K562 (cell line): ENCODE measurements around the gene ITGAD. TPM values are rescaled to one million over a fixed set of nuclear protein-coding genes. Genes with fewer than 3 reads are reported as not detected.

Source experiments
- CREBBP ChIP-seq: IDR thresholded peaks from one replicate; pipeline ENCODE4 v1.6.1; 2012; ENCODE audit warnings: low read depth, mild to moderate bottlenecking, control low read depth, inconsistent platforms, low read length
- FOXP1 ChIP-seq: sonication (generic); formaldehyde crosslinking; IDR thresholded peaks from 2 replicates; pipeline ENCODE4 v1.8.0; 2022; ENCODE audit warnings: mild to moderate bottlenecking, missing genetic modification reagents
- ZFX ChIP-seq: sonication (generic); formaldehyde crosslinking; IDR thresholded peaks from 2 replicates; pipeline ENCODE4 v1.8.0; 2022; ENCODE audit warnings: mild to moderate bottlenecking, missing genetic modification reagents, moderate library complexity
- ZNF12 ChIP-seq: sonication (generic); formaldehyde crosslinking; IDR thresholded peaks from 2 replicates; pipeline ENCODE4 v1.4.0; 2020; ENCODE audit warnings: mild to moderate bottlenecking, missing genetic modification reagents
- ZNF551 ChIP-seq: fragments of 250-450 bp; sonication (Bioruptor Pico); IDR thresholded peaks from 2 replicates; pipeline ENCODE4 v1.5.0; 2021; ENCODE audit warnings: mild to moderate bottlenecking, moderate library complexity
- ZNF77 ChIP-seq: fragments of 250-450 bp; sonication (Bioruptor Pico); IDR thresholded peaks from 2 replicates; pipeline ENCODE4 v1.5.0; 2020
- polyA plus RNA-seq, 8 experiments: library from polyadenylated mRNA; depleted of rRNA in 4 of 8; stranded (reverse) in 5 of 8; unstranded in 3 of 8; fragments of >200 nt; fragmentation: Nextera tagmentation in 2 of 8; fragmentation: Illumina TruSeq in 1 of 8; extraction: Ambion mirVana in 2 of 8; extraction: Trizol in 1 of 8; gene quantifications; 2 replicates each; pipeline versions ENCODE4 v1.2.1 to v1.2.3, GENCODE V29; 2011 to 2014; ENCODE audit warnings: inconsistent platforms in 1 of 8, missing spikeins in 1 of 8
- total RNA-seq, 7 experiments: library from RNA; depleted of rRNA in 6 of 7; stranded (reverse); fragments of >200 nt in 6 of 7; fragmentation: Illumina TruSeq in 2 of 7; extraction: Trizol in 2 of 7; gene quantifications; 2 replicates each; pipeline versions ENCODE4 v1.2.1 to v1.2.3, GENCODE V29; 2011 to 2021; ENCODE audit warnings: low replicate concordance in 1 of 7
- TF ChIP-seq, protein P1 (sequence below): sonication (generic); formaldehyde crosslinking; IDR thresholded peaks from 2 replicates; pipeline ENCODE4 v1.8.0; 2023; ENCODE audit warnings: mild to moderate bottlenecking, missing genetic modification reagents
- TF ChIP-seq, protein P2 (sequence below): fragments of 450-650 bp; conservative IDR thresholded peaks from 2 replicates; pipeline ENCODE4 v1.6.1; 2016; ENCODE audit warnings: missing genetic modification characterization, low read depth, mild to moderate bottlenecking, control low read depth, missing compliant biosample characterization
- TF ChIP-seq, protein P3 (sequence below): sonication (generic); formaldehyde crosslinking; IDR thresholded peaks from 2 replicates; pipeline ENCODE4 v1.8.1; 2022; ENCODE audit warnings: missing genetic modification reagents
- TF ChIP-seq, protein P4 (sequence below), 2 experiments: IDR thresholded peaks; 2 replicates each; pipeline ENCODE4 v1.6.1; 2011; ENCODE audit warnings: borderline replicate concordance in 1 of 2, control low read depth in 1 of 2, low read depth in 1 of 2, low read length in 1 of 2, mild to moderate bottlenecking in 1 of 2, mixed read lengths in 1 of 2, moderate library complexity in 1 of 2; ENCODE audit not compliant: insufficient read depth in 1 of 2, insufficient read length in 1 of 2, poor library complexity in 1 of 2, severe bottlenecking in 1 of 2; ENCODE audit errors: extremely low read depth in 1 of 2

Gene ITGAD
- total and polyA plus RNA-seq, 9 of the 15 experiments (the other 6 are each of a cell fraction or from before 2014, with no cell fraction given) = not detected

DNA sequence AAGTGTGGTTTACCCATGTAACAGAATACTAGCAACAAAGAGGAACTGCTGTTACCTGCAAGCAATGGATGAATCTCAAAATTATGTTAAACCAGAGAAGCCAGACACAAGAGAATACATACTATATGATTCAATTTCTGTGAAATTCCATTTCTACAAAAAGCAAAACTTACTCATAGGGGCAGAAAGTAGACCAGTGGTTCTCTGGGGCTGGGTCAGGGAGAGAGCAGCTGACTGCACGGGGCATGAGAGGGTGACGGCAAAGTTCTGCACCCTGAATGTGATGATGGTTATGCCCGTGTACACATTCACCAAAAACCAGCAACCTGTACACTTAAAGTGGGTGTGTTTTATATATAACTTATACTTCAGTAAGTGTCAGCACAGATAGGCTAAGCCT lies 46.4 kb downstream of the ITGAD start (continued):
- TF ChIP-seq, protein P1, sequence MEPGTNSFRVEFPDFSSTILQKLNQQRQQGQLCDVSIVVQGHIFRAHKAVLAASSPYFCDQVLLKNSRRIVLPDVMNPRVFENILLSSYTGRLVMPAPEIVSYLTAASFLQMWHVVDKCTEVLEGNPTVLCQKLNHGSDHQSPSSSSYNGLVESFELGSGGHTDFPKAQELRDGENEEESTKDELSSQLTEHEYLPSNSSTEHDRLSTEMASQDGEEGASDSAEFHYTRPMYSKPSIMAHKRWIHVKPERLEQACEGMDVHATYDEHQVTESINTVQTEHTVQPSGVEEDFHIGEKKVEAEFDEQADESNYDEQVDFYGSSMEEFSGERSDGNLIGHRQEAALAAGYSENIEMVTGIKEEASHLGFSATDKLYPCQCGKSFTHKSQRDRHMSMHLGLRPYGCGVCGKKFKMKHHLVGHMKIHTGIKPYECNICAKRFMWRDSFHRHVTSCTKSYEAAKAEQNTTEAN = no peak
- TF ChIP-seq CREBBP (no peak), ZNF77 (CRISPR knock-in tag) (no peak), ZFX (CRISPR knock-in tag) (no peak), ZNF12 (CRISPR knock-in tag) (no peak), ZNF551 (CRISPR knock-in tag) (no peak), FOXP1 (CRISPR knock-in tag) (no peak)
- TF ChIP-seq, protein P2, sequence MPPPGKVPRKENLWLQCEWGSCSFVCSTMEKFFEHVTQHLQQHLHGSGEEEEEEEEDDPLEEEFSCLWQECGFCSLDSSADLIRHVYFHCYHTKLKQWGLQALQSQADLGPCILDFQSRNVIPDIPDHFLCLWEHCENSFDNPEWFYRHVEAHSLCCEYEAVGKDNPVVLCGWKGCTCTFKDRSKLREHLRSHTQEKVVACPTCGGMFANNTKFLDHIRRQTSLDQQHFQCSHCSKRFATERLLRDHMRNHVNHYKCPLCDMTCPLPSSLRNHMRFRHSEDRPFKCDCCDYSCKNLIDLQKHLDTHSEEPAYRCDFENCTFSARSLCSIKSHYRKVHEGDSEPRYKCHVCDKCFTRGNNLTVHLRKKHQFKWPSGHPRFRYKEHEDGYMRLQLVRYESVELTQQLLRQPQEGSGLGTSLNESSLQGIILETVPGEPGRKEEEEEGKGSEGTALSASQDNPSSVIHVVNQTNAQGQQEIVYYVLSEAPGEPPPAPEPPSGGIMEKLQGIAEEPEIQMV (tag) = no peak
- TF ChIP-seq, protein P3, sequence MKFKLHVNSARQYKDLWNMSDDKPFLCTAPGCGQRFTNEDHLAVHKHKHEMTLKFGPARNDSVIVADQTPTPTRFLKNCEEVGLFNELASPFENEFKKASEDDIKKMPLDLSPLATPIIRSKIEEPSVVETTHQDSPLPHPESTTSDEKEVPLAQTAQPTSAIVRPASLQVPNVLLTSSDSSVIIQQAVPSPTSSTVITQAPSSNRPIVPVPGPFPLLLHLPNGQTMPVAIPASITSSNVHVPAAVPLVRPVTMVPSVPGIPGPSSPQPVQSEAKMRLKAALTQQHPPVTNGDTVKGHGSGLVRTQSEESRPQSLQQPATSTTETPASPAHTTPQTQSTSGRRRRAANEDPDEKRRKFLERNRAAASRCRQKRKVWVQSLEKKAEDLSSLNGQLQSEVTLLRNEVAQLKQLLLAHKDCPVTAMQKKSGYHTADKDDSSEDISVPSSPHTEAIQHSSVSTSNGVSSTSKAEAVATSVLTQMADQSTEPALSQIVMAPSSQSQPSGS (CRISPR knock-in tag) = no peak
- TF ChIP-seq, protein P4, sequence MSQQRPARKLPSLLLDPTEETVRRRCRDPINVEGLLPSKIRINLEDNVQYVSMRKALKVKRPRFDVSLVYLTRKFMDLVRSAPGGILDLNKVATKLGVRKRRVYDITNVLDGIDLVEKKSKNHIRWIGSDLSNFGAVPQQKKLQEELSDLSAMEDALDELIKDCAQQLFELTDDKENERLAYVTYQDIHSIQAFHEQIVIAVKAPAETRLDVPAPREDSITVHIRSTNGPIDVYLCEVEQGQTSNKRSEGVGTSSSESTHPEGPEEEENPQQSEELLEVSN (IDR thresholded peaks at IDR 0.05; ENCODE audit: borderline replicate concordance in 1 of 2, extremely low read depth in 1 of 2, insufficient read depth in 1 of 2, insufficient read length in 1 of 2, low read depth in 1 of 2, low read length in 1 of 2, poor library complexity in 1 of 2, severe bottlenecking in 1 of 2) = no peak
